Endothelial cell of umbilical vein (primary cell): ENCODE measurements around the gene CBLL1.

Experiments used
- POLR2A ChIP-seq: IDR thresholded peaks from 2 replicates; pipeline ENCODE4 v1.6.1; 2012; ENCODE audit warnings: low read depth, mild to moderate bottlenecking, control low read depth, low read length
- POLR2AphosphoS5 ChIP-seq: IDR thresholded peaks from 2 replicates; pipeline ENCODE4 v1.6.1; 2012; ENCODE audit warnings: low read depth, mild to moderate bottlenecking, control low read depth, low read length, moderate library complexity; ENCODE audit not compliant: insufficient read depth
- TF ChIP-seq, protein P1 (sequence below): IDR thresholded peaks from 2 replicates; pipeline ENCODE4 v1.6.1; 2011; ENCODE audit not compliant: insufficient read depth, insufficient read length

GRCh38 chr7:107712896-107713295 lies 31.0 kb upstream of the CBLL1 start:
- TF ChIP-seq, protein P1, sequence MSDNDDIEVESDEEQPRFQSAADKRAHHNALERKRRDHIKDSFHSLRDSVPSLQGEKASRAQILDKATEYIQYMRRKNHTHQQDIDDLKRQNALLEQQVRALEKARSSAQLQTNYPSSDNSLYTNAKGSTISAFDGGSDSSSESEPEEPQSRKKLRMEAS: no peak
- TF ChIP-seq POLR2A (no peak), POLR2AphosphoS5 (no peak)
